Fibroblast of the aortic adventitia (primary cell): ENCODE data around the gene DCANP1. TPM values are rescaled to one million over a fixed set of nuclear protein-coding genes. Genes with fewer than 3 reads are reported as not detected.

ENCODE experiments used
- DNase-seq: peaks from one replicate; pipeline ENCODE4 v3.0.0-alpha.2; 2010; ENCODE audit warnings: low read depth
- H3K4me3 ChIP-seq: 2 replicates; pipeline ENCODE4 v1.5.1; 2011; ENCODE audit warnings: low read depth, mild to moderate bottlenecking, control low read depth, low read length, moderate library complexity
- total RNA-seq: library from RNA; depleted of rRNA; stranded (reverse); fragments of >200 nt; gene quantifications from 2 replicates; pipeline ENCODE4 v1.2.3, GENCODE V29; 2012; ENCODE audit warnings: low replicate concordance
- TF ChIP-seq, protein P1 (sequence below): IDR thresholded peaks from 2 replicates; pipeline ENCODE4 v1.5.1; 2011; ENCODE audit warnings: mild to moderate bottlenecking, low read length, control low read depth, inconsistent platforms; ENCODE audit not compliant: insufficient read depth

The DCANP1 gene
- total RNA-seq, 1 donor = not detected

DNA sequence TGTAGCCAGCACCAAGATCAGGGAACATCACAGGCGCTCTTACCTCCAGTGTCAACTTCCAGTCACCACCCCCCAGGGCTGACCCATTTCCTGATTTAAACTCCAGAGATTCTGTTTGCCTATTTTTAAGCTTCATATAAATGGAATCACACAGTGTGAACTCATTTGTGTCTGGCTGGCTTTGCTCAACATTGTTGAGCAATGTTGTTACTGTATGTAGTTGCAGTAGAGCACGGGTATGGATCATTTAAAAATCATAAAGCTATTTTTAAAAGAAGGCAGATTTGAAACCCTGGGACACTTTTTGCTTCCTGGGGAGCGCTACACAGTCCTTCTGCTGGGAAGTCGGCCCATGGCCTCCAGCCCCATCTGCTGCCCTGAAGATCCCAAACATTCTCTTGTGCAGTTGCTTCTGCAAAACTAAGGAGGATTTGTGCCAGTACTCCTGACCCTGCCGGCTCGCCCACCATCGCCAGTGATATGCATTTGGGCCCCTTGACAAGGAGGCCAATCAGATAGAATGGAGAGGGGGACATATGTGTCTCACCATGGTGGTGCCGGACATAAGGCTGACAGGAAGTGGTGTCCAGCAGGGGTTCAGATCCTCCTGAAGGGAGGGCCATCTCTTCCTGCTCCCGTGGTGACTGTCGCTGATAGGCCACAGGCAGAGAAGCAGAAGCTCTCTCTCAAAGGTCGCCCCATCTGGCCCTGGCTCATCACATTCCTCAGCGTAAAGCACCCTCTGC lies 13.3 kb downstream of the DCANP1 start:
- TF ChIP-seq, protein P1, sequence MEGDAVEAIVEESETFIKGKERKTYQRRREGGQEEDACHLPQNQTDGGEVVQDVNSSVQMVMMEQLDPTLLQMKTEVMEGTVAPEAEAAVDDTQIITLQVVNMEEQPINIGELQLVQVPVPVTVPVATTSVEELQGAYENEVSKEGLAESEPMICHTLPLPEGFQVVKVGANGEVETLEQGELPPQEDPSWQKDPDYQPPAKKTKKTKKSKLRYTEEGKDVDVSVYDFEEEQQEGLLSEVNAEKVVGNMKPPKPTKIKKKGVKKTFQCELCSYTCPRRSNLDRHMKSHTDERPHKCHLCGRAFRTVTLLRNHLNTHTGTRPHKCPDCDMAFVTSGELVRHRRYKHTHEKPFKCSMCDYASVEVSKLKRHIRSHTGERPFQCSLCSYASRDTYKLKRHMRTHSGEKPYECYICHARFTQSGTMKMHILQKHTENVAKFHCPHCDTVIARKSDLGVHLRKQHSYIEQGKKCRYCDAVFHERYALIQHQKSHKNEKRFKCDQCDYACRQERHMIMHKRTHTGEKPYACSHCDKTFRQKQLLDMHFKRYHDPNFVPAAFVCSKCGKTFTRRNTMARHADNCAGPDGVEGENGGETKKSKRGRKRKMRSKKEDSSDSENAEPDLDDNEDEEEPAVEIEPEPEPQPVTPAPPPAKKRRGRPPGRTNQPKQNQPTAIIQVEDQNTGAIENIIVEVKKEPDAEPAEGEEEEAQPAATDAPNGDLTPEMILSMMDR = no peak
- DNase-seq = peak; percentile 45

DNA sequence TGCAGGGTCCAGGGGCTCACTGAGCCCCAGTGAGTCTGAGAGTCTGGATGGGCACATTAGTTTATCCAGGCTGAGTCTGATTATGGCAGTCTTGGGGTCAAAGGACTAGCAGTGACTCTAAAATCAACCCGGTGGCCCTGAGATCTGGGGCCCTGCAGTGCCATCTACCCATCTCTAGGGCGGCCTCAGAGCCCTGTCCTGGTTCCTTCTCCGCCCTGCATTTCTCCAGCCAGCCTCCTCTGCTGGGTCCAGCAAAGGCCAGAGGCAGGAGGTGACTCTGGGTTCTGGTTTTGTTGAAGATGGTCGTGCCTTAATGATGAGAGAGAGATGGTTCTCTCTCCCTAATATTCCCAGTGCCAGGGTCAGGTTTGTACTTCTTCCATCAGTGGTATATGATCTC lies 15.0 kb downstream of the DCANP1 start:
- TF ChIP-seq, protein P1 = no peak
- H3K4me3 ChIP-seq = no peak overlapping the region
- DNase-seq = no peak

More for the DNA sequence above, 13.3 kb downstream of the DCANP1 start:
- no peak overlapping the region for H3K4me3 ChIP-seq

DNA sequence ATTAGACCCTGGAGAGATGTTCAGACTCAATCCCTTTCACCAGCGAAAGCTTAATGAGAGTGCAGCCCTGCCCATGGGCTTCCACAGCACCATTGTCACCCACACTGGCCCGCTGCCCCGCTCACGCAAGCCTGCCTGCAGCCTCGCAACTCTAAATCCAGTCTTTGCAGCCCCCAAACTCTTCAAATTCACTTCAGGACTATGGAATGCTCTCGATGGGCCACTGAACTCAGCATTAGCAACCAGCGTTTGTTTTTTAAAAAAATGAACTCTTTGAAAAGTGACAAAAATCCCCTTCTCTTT lies 17.1 kb downstream of the DCANP1 start:
- DNase-seq = no peak

DNA sequence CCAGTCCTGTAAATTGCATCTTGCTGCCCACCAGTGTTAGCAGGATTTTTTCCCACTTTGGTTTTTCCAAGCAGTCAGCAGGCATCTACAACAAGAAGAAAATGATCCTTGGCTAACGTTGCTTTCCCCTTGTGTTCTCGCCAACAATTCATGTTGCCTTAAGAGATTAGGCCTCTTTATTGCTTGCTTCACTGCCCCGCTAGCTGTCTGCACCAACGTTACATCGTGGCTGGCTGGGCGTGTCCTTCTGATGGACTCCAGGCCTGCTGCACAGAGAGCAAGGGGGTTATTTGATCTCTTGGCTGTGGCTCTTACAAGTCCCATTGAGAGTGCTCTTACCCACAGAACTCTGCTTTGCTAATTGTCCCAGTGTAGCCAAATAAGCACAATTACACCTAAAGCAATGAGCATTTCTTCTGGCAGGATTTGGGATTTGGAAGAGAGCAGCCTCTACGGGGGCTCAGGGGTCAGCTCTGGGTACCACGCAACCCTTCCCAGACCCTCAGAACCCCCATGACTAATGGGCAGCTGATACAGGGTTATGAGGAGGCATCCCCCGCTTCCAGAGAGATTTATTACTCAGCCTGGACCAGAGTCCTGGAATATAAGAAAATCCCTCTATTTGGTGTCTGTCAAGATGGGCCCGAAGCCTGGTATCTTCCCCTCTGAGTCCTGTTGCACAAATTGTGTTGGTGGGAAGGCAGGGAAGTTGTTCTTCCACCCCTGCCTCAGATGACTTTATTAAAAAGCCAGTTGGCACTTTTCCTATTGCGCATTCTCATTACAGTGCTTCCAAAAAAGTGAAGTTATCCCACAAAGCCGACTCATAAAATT lies 17.6 kb downstream of the DCANP1 start:
- peak; percentile 92 for DNase-seq
- no peak overlapping the region for H3K4me3 ChIP-seq
- TF ChIP-seq, protein P1 = no peak

More for the DNA sequence above, 17.1 kb downstream of the DCANP1 start:
- H3K4me3 ChIP-seq = no peak overlapping the region
- TF ChIP-seq, protein P1 = no peak

DNA sequence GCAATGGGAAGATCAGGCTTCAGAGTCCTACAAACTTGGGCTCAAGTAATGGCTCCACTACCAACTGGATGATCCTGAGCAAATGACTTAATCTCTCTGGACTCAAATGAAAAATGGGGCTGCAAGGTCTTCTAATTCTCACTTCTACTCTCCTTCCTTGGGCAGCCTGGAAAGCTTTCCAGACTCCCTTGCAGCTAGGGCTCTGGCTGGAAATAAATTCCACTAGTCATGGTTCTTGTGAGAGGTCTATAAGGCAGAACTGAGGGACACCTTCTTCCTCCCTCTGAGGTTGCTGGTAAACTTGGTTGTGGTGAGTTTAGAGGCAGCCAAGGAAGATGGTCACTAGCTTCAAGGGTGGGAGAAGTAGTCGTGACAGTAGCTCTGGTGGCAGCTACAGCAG lies 18.6 kb downstream of the DCANP1 start:
- TF ChIP-seq, protein P1 = no peak
- H3K4me3 ChIP-seq = no peak overlapping the region
- no peak for DNase-seq

DNA sequence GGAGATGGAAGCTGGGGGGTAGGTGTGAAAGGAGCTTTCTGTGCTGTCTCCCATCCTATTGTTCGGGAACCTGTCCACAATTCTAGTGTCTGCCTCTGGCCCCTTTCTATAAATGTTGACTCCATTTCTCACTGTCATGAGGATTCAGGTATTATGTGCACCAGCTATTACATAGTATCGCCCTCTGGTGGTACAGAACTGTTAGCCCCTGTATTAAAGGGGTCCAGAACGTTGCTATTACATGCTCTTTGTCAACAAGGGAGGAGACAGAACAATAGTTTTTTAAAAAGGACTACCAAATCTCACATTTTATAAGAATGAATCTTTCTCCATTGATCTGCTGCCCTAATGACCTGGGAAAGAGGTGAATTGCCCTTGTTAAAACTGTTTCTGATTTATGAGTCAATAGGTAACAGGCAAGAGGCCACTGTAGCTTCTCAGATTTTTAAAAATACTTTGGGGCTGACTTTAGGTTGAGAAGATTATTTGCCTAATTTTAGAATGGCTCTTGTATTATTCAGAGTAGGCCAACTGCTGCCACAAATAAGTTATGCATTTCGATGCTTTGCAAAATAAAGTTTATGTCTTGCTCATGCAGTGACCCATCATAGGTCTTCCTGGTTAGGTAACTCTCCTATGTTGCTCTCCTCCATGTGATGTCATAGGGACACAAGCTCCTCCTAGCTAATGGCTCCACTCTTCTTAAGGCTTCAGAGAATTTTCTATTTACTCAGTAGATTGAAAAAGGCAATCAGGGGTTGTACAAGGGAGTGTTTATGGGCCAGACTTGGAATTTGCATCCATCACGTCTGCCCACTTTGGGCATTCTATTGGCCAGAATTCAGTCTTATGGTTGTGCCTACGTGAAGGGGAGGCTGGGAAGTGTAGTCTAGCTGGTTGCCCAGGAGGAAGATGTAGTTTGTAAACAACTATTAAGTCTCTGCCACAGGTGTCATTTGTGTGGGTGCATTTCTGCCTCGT lies 20.8 kb downstream of the DCANP1 start:
- TF ChIP-seq, protein P1 = peak; percentile 79
- DNase-seq = peak; percentile 63
- H3K4me3 ChIP-seq = no peak overlapping the region
